Measurements from ENCODE around the gene STARD10.

STARD10 gene

GRCh38 chr11:72816404-72816990 lies 22.6 kb upstream of the STARD10 start:
- TF ChIP-seq TAF1 (IDR thresholded peaks at IDR 0.05; ENCODE audit: borderline replicate concordance, insufficient read depth, low read length) (no peak), POLR2AphosphoS5 (IDR thresholded peaks at IDR 0.05; ENCODE audit: low read depth, low read length) (no peak), FOXP2 (optimal IDR thresholded peaks at IDR 0.05; ENCODE audit: borderline replicate concordance, extremely low read depth, extremely low read length, insufficient read depth) (no peak), REST (IDR thresholded peaks at IDR 0.05; ENCODE audit: insufficient read depth in 1 of 2, low read depth in 2 of 2, low read length in 2 of 2) (no peak), SIN3A (IDR thresholded peaks at IDR 0.05; ENCODE audit: borderline replicate concordance, insufficient read depth, low read length) (no peak)

- no peak for TF ChIP-seq FOXP2 (optimal IDR thresholded peaks at IDR 0.05; ENCODE audit: borderline replicate concordance, extremely low read depth, extremely low read length, insufficient read depth)
- TF ChIP-seq POLR2AphosphoS5 (IDR thresholded peaks at IDR 0.05; ENCODE audit: low read depth, low read length), result no peak
- TF ChIP-seq SIN3A (IDR thresholded peaks at IDR 0.05; ENCODE audit: borderline replicate concordance, insufficient read depth, low read length), result no peak
- TF ChIP-seq TAF1 (IDR thresholded peaks at IDR 0.05; ENCODE audit: borderline replicate concordance, insufficient read depth, low read length), result no peak
- no peak for TF ChIP-seq REST (IDR thresholded peaks at IDR 0.05; ENCODE audit: insufficient read depth in 1 of 2, low read depth in 2 of 2, low read length in 2 of 2)
These were observed 21.3 kb upstream of the STARD10 start for GRCh38 chr11:72815110-72815618.

- TF ChIP-seq POLR2AphosphoS5 (IDR thresholded peaks at IDR 0.05; ENCODE audit: low read depth, low read length) (no peak), FOXP2 (optimal IDR thresholded peaks at IDR 0.05; ENCODE audit: borderline replicate concordance, extremely low read depth, extremely low read length, insufficient read depth) (no peak), SIN3A (IDR thresholded peaks at IDR 0.05; ENCODE audit: borderline replicate concordance, insufficient read depth, low read length) (no peak), REST (IDR thresholded peaks at IDR 0.05; ENCODE audit: insufficient read depth in 1 of 2, low read depth in 2 of 2, low read length in 2 of 2) (no peak), TAF1 (IDR thresholded peaks at IDR 0.05; ENCODE audit: borderline replicate concordance, insufficient read depth, low read length) (no peak)
These were observed 20.7 kb upstream of the STARD10 start, which contains the start of gene ATG16L2 for GRCh38 chr11:72814286-72815109. ATG16L2 (plus strand) TSS chr11:72814411; CDS start chr11:72814446, 35 bp downstream.

- no peak for TF ChIP-seq POLR2AphosphoS5 (IDR thresholded peaks at IDR 0.05; ENCODE audit: low read depth, low read length)
- no peak for TF ChIP-seq SIN3A (IDR thresholded peaks at IDR 0.05; ENCODE audit: borderline replicate concordance, insufficient read depth, low read length)
- no peak for TF ChIP-seq REST (IDR thresholded peaks at IDR 0.05; ENCODE audit: insufficient read depth in 1 of 2, low read depth in 2 of 2, low read length in 2 of 2)
- no peak for TF ChIP-seq FOXP2 (optimal IDR thresholded peaks at IDR 0.05; ENCODE audit: borderline replicate concordance, extremely low read depth, extremely low read length, insufficient read depth)
- TF ChIP-seq TAF1 (IDR thresholded peaks at IDR 0.05; ENCODE audit: borderline replicate concordance, insufficient read depth, low read length), result no peak
These were observed 20.0 kb upstream of the STARD10 start for GRCh38 chr11:72813740-72814285.

All from PFSK-1 (cell line).